ENCODE results near the gene FRMD4A. TPM values are rescaled to one million over a fixed set of nuclear protein-coding genes. Genes with fewer than 3 reads are reported as not detected.

The FRMD4A gene
- total RNA-seq, 2 experiments from 2014 or later, result 0.17 TPM; not detected in 1

GRCh38 chr10:14184841-14185315 lies 145.8 kb downstream of the FRMD4A start:
- Histone ChIP-seq H3K4me2 (ENCODE audit: low read length) (peak overlapping the region; percentile 53), H3K4me3 (ENCODE audit: low read depth, low read length, poor library complexity, severe bottlenecking) (peak overlapping the region; percentile 35), H3K79me2 (ENCODE audit: insufficient read depth, low read depth, low read length) (no peaks in the 10 kb centered on the region), H3K9me3 (ENCODE audit: low read length) (no peaks in the 10 kb centered on the region), H2AFZ (ENCODE audit: low read length) (peak overlapping the region; percentile 2; the same call in 1 of the 2 replicates), H3K36me3 (ENCODE audit: insufficient read depth, low read length) (no peaks in the 10 kb centered on the region), H3K4me1 (ENCODE audit: insufficient read depth, low read length, poor library complexity, severe bottlenecking) (peaks cover 25% of the 10 kb centered on the region), H3K27ac (ENCODE audit: low read depth, low read length, poor library complexity, severe bottlenecking) (peak overlapping the region; percentile 48), H4K20me1 (ENCODE audit: insufficient read depth, low read length) (no peaks in the 10 kb centered on the region), H3K9me2 (ENCODE audit: insufficient read depth, low read length) (no peaks in the 10 kb centered on the region)
- ChIA-PET CTCF (ENCODE audit: unreplicated experiment) (no interaction called here), POLR2A (interaction anchor here (0.6 to 2.4 kb wide), 6 partner anchors 17 to 398 kb away, joined by 3 to 6 read pairs (median 4); no protein-coding TSS in a partner anchor)
- no peak for TF ChIP-seq CTCF (conservative IDR thresholded peaks at IDR 0.05; ENCODE audit: low read length)
- TF ChIP-seq EZH2phosphoT487 (IDR thresholded peaks at IDR 0.05; ENCODE audit: borderline replicate concordance, low read depth, low read length), result no peak
- intact Hi-C loops (cut with micrococcal nuclease; ENCODE audit: unreplicated experiment), result loop anchor here (2.0 to 10.0 kb wide), 2 partner anchors 398 to 790 kb away; no protein-coding TSS in a partner anchor
- no TSS peak for BruUV-seq (replicated peaks)
- peak; percentile 74 for DNase-seq (ENCODE audit: low spot score)

- Histone ChIP-seq H3K4me2 (ENCODE audit: low read length) (no peak overlapping the region), H4K20me1 (ENCODE audit: insufficient read depth, low read length) (no peaks in the 10 kb centered on the region), H3K36me3 (ENCODE audit: insufficient read depth, low read length) (no peaks in the 10 kb centered on the region), H3K9me3 (ENCODE audit: low read length) (no peaks in the 10 kb centered on the region), H3K27ac (ENCODE audit: low read depth, low read length, poor library complexity, severe bottlenecking) (no peak overlapping the region), H3K9me2 (ENCODE audit: insufficient read depth, low read length) (no peaks in the 10 kb centered on the region), H3K4me1 (ENCODE audit: insufficient read depth, low read length, poor library complexity, severe bottlenecking) (peaks cover 25% of the 10 kb centered on the region), H3K4me3 (ENCODE audit: low read depth, low read length, poor library complexity, severe bottlenecking) (no peak overlapping the region), H3K79me2 (ENCODE audit: insufficient read depth, low read depth, low read length) (no peaks in the 10 kb centered on the region), H2AFZ (ENCODE audit: low read length) (no peak overlapping the region)
- intact Hi-C loops (cut with micrococcal nuclease; ENCODE audit: unreplicated experiment), result loop anchor here (10.0 kb wide), 1 partner anchor 792 kb away; no protein-coding TSS in a partner anchor
- CTCF ChIA-PET (ENCODE audit: unreplicated experiment), result no interaction called here
- no peak for TF ChIP-seq EZH2phosphoT487 (IDR thresholded peaks at IDR 0.05; ENCODE audit: borderline replicate concordance, low read depth, low read length)
- TF ChIP-seq CTCF (conservative IDR thresholded peaks at IDR 0.05; ENCODE audit: low read length), result no peak
- POLR2A ChIA-PET, result no interaction called here
- BruUV-seq (replicated peaks), result no TSS peak
- DNase-seq (ENCODE audit: low spot score), result no peak
Observed at GRCh38 chr10:14182781-14183180, 147.9 kb downstream of the FRMD4A start.

- H3K4me2 ChIP-seq (ENCODE audit: low read length), result no peak overlapping the region
- H3K36me3 ChIP-seq (ENCODE audit: insufficient read depth, low read length), result no peaks in the 10 kb centered on the region
- no peak for TF ChIP-seq EZH2phosphoT487 (IDR thresholded peaks at IDR 0.05; ENCODE audit: borderline replicate concordance, low read depth, low read length)
- TF ChIP-seq CTCF (conservative IDR thresholded peaks at IDR 0.05; ENCODE audit: low read length), result no peak
- no peak for DNase-seq (ENCODE audit: low spot score)
- H2AFZ ChIP-seq (ENCODE audit: low read length), result no peak overlapping the region
- CTCF ChIA-PET (ENCODE audit: unreplicated experiment), result no interaction called here
- intact Hi-C loops (cut with micrococcal nuclease; ENCODE audit: unreplicated experiment), result loop anchor here (10.0 kb wide), 1 partner anchor 793 kb away; no protein-coding TSS in a partner anchor
- no TSS peak for BruUV-seq (replicated peaks)
- POLR2A ChIA-PET, result interaction anchor here (0.6 kb wide), 1 partner anchor 524 kb away, joined by 4 read pairs; no protein-coding TSS in a partner anchor
- H3K4me1 ChIP-seq (ENCODE audit: insufficient read depth, low read length, poor library complexity, severe bottlenecking), result peaks cover 23% of the 10 kb centered on the region
- H3K9me3 ChIP-seq (ENCODE audit: low read length), result no peaks in the 10 kb centered on the region
- no peak overlapping the region for H3K27ac ChIP-seq (ENCODE audit: low read depth, low read length, poor library complexity, severe bottlenecking)
- no peak overlapping the region for H3K4me3 ChIP-seq (ENCODE audit: low read depth, low read length, poor library complexity, severe bottlenecking)
- H4K20me1 ChIP-seq (ENCODE audit: insufficient read depth, low read length), result no peaks in the 10 kb centered on the region
- no peaks in the 10 kb centered on the region for H3K9me2 ChIP-seq (ENCODE audit: insufficient read depth, low read length)
- no peaks in the 10 kb centered on the region for H3K79me2 ChIP-seq (ENCODE audit: insufficient read depth, low read depth, low read length)
Observed at GRCh38 chr10:14181567-14181936, 149.2 kb downstream of the FRMD4A start.
